ENCODE measurements around the gene BBLN.
"Not testable (repeated sequence)": the region's sequence is repeated elsewhere in the genome, so short reads cannot be mapped to it uniquely, and the experiment has no call there.

BBLN gene

DNA sequence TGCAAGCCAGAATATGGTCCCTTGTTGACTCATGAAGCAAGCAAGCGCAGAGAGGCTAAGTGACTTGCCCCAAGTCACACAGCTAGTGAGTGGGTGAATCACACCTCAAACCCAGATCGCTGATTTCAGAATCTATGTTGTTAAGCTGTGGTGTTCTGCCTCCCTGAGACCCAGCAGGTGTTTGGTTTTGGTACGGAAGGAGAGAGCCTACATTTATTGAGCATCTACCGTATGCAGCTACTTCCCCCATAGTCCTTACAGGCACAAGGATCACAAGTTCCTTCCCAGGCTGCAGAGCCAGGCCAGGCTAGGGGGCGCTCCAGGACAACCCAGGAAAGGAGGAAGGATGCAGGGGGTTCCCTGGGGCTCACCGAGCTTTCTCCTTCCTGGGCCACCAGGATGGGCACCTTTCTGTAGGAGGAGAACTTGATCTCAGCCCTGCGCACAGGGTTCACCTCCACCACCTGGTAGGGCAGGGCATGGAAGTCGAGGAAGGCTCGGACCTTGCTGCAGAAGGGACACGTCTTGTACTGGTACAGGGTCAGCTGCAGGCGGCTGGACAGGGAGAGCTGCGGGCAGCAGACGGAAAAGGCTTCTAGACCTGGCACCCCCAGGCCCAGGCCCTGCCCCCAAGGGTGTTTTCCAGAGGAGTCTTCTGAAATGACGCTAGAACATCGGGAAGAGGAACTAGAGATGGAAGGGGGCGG lies 35.0 kb upstream of the BBLN start:
- peak in 2 of 4 experiments; percentile 18 to 40 for DNase-seq

DNA sequence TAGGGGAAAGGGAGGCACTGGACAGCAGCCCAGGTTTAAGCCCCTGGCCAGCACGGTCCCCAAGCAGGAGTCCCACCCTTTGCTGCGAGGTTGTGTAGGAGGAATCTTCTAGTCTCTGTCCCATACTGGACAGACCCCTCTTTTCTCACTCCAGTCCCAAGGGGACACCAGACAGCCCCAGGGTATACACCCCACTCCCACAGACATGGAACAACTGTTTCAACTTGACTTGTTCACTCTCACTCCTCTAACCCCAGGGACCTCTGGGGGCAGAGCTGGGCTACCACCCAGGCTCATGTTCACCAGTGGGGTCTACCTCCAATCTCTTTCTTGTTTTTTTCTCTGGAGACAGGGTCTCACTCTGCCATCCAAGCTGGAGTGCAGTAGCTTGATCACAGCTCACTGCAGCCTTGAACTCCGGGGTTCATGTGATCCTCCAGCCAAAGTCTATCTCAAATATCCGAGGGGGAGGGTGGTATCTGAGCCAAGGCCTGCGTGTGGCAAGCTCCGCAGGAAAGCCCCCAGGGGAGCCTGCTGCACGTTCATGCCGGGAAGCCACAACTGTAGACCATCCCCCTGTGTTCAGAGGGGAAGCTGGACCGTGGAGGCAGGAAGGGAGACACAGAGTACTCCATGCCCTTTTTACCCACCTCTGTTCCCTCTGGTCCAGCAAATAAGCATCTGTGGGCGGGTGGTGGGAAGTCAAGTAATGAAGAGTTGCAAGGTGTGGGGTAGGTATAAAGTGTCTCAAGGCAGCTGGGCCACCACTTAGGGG lies 34.3 kb upstream of the BBLN start:
- no peak for DNase-seq

GRCh38 chr9:128127568-128127989 lies 32.5 kb upstream of the BBLN start, which contains the start of gene PTGES2:
PTGES2 (minus strand) TSS chr9:128127729; CDS start chr9:128127717, 12 bp downstream.
- DNase-seq, result peak; percentile 43 to 75 (median 54)

- peak; percentile 77 to 91 (median 85) for DNase-seq
These were observed 31.9 kb upstream of the BBLN start for GRCh38 chr9:128127990-128128835.

DNA sequence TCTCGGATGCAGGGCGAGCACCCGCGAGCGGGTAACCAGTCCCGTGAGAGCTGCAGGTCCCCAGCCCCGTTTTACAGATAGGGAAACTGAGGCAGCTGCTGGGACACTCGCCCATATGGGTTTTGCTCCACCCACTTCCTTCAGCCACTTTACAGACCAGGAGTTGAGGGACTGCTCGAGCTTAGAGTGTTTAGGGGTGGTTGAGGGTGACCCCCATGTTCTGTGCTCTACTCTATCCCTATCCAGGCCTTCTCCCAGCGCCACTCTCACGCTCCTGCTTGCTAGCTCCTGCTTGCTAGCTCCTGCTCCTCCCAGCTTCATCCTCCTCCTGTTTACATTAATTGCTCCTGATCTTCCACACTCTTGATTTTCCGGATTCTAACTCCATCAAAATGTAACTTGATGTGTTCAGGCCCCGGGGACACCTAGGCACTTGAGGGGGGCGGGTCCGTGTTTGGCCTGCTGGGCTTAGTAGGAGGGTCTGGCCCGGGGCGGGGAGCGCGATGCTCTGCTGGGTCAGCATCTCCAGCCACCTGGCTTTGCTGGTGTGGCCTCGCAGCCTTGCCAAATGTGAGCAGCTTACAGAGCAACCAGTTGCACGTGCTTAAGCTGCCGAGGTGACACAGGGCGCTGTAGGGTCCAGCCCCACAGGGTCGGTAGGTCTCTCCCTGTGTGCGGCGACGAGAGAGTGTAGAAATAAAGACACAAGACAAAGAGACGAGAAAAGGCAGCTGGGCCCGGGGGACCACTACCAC lies 31.1 kb upstream of the BBLN start:
- DNase-seq, result no peak

DNA sequence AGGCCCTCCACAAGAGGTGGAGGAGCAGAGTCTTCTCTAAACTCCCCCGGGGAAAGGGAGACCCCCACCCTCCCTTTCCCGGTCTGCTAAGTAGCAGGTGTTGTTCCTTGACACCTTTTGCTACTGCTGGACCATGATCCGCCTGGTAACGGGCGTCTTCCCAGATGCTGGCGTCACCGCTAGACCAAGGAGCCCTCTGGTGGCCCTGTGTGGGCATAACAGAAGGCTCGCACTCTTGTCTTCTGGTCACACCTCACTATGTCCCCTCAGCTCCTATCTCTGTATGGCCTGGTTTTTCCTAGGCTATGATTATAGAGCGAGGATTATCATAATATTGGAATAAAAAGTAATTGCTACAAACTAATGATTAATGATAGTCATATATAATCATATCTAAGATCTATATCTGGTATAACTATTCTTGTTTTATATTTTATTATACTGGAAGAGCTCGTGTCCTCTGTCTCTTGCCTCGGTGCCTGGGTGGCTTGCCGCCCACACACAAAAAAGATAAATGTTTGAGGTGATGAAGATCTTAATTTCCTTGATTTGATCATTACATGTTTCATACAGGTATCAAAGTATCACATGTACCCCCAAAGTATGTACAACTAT lies 30.0 kb upstream of the BBLN start:
- not testable (repeated sequence) for DNase-seq

GRCh38 chr9:128130651-128131050 lies 29.4 kb upstream of the BBLN start:
- not testable (repeated sequence) for DNase-seq

DNA sequence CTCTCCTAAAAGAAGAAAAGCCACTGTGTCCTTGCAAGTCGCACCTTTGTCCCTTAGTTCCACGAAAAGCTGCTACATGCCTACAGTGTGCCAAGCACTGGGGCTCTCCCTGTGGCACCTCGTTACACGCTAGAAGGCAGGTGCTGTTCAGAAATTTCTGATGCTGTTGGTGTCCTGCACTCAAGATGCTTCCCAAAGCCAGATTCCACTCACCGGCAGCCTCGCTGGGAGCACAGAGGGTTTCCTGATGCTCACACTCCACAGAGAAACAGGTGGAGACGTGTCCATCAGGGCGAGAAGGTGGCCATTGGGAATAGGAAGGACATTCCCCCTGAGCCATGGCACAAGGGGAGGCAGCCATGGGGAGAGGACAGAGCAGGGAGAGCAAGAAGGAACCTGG lies 28.7 kb upstream of the BBLN start:
- not testable (repeated sequence) for DNase-seq

DNA sequence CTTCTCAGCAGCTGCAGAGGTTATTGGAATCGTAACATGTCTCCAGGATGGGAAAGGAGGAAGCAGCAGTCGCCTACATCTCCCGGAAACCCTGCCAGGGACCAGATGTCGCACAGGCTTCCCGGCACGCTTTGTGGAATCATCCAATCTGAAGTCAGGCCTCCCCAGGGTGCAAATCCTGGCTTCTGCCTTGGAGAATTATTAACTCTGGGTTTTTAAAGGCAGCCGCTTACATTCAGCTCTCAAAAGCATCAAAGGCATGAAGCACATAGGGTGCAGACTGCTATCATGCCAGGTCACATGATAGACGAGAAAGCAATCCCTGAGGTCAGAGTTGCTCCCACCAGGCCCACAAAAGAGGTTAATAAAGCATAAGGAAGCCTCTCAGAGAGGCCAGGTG lies 27.9 kb upstream of the BBLN start:
- DNase-seq, result not testable (repeated sequence)

DNA sequence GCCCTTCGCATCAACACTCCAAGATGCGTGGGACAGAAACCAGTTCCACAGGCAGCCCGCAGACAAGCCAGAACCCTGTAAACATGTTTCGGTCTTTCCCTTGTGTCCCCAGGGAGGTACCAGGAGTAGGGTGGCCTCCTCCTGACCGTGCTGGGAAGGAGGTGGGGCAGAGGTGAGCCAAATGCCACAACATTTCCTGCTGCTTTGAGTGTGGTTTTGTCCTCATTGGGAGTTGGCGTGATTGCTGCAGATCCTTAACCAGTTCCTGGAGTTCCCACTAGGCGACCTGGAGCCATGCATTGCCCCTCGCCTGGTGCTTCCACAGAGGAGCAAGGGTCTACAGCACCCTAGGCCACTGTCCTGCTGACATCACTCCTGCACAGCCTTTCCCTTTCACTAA lies 24.5 kb upstream of the BBLN start:
- not testable (repeated sequence) for DNase-seq

DNA sequence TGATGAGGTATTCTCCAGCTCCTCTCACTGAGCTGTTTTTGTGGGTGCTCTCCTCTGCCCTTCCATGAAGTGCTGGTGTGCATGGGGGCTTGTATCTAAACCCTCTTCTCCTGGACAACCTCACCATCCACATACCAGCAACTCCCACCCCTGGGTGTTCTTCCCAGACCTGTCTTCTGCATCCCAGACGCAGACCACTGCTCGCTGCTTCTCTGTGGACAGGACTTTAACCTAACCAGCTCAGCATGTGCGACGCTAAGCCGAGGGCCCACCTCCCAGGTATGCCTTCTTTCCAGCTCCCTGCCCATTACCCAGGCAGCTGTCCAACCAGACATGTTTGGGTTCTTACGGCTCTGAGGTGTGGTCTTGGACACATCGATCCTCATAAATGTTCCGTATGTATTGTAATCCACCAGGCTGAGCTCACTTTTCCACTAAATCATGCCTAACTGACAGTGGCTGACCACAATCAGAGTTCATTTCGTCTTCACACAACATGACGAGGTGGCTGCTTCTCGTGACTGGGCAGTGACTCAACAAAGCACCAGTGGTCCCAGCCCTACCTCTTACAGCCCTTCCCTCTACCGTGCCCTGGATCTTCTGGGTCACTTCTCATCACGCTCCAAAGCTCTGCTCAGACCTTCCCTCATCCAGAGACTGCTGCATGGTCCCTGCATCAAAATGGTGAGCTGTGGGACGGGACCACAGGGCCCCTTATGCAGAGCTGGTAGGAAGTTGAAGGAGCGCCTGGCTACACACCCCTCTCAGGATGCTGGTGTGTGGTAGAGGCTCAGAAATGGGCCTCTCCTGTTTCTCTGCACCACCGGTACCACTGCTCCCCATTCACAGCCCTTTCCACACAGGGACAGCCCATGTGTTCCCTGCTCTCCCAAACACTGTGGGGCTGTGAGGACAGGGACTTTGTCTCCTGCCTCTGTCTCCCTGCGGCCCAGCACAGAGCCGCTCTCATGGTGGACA lies 23.0 kb upstream of the BBLN start:
- no peak for DNase-seq

GRCh38 chr9:128138001-128138400 lies 22.1 kb upstream of the BBLN start:
- DNase-seq, result no peak

GRCh38 chr9:128139621-128140020 lies 20.4 kb upstream of the BBLN start:
- DNase-seq, result no peak

- no peak for DNase-seq
These were observed 18.5 kb upstream of the BBLN start for GRCh38 chr9:128141604-128142003.

DNA sequence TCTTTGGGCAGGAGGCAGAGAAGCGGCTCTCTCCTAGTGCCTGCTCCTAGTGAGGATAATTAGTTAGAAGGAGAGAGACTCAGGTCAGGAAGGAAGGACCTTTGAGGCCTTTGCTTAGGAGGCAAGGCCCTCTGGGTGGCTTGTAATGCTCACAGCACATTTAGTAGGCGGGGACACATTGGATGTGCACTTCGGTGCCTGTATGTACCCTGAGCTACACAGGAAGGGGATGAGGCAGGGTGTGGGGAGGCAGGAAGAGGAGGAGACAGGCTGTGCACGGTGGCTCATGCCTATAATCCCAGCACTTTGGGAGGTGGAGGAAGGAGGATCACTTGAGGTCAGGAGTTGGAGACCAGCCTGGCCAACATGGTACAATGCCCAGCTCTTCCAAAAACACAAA lies 18.0 kb upstream of the BBLN start:
- DNase-seq, result no peak

DNA sequence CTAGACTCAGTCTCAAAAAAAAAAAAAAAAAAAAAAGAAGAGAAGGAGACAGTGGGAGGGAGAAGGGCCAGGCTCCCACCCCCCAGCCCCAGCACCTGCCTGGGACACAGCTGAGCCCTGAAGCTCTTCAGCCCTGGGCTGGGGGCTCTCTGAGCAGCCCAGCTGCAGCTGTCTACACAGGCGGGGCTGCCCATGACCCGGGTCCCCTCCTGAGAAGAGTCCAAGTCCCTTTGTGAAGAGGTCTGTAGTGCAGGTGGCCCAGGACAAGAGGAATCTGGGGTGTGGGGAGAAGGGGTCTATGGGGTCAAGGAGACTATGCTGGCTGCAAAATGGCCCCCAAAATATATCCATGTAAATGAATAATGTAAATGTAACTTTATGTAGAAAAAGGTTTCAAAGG lies 17.5 kb upstream of the BBLN start:
- DNase-seq, result no peak

- DNase-seq, result no peak
These were observed 16.4 kb upstream of the BBLN start for GRCh38 chr9:128143525-128144238.

DNA sequence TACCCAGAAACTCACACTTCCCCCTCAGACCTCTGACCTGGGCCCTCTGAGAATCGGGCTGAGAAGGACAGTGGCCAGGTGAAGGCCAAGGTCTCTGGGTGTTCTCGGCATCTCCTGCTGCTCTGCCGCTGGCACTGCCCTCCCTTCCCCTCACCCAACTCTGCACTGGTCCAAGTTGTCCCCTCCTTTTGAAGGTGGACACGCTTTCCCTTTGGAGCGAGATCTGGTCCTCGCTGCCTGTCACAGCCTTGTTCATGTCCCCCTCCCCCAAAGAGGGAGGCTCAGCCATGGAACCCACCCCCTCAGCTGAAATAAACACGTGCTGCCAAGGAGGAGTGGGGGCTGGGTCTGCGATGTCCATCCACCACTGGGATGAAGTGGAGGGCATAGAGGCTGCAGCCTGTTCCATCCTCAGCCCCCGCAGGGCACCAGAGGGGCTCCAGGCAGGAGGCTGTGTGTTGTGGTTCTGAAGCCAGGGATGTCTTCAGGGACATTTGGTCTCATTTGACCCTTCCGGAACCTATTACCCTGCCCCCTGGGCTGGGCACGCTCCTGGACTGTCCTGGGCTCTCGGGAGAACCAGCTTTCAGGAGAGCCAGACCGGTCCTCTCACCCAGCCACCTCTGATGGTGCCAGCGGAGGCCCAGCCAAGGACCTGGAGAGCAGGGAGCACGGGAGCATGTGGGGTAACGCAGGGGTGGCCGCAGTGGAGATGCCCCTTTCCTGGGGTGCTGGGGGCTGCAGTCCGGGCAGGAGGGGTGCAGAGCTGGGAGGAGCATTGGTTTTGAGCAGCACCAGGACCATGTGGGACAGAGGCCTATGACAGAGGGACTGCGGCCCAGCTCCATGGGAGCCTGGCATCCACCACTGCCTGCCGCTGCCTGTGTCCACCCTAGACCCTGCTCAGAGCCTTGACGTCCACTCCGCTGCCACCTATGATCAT lies 15.6 kb upstream of the BBLN start:
- no peak for DNase-seq

DNA sequence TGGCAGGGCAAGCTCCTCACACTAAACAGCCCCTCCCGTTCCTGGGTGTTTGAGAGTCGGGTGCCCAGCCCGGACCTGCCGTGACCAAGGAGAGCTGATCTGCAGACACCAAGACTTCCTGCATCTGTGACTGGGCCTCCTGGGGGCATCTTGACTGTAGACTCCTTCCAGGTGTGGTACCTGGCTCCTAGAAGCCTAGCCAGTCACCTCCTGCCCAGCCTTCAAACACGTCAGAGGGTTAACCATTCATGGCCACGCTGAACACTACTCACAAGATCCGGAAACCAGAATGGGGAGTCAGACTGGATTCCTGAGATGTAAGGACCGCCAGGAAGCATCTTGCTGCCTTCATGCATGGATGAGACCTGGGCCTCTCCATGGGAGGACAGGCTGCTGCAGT lies 14.5 kb upstream of the BBLN start:
- no peak for DNase-seq

All from activated naive CD4-positive, alpha-beta T cell (primary cell).